Stimulated activated CD4-positive, alpha-beta T cell treated with anti-CD3 and anti-CD28 coated beads, Interleukin-2, amount 100 ng/mL, for 48 hours (primary cell): ENCODE results near the gene TSPAN33.

ENCODE experiments used
- DNase-seq, 2 donors: peaks; one replicate each; pipeline ENCODE4 v3.0.0-alpha.2; 2020

TSPAN33 gene

DNA sequence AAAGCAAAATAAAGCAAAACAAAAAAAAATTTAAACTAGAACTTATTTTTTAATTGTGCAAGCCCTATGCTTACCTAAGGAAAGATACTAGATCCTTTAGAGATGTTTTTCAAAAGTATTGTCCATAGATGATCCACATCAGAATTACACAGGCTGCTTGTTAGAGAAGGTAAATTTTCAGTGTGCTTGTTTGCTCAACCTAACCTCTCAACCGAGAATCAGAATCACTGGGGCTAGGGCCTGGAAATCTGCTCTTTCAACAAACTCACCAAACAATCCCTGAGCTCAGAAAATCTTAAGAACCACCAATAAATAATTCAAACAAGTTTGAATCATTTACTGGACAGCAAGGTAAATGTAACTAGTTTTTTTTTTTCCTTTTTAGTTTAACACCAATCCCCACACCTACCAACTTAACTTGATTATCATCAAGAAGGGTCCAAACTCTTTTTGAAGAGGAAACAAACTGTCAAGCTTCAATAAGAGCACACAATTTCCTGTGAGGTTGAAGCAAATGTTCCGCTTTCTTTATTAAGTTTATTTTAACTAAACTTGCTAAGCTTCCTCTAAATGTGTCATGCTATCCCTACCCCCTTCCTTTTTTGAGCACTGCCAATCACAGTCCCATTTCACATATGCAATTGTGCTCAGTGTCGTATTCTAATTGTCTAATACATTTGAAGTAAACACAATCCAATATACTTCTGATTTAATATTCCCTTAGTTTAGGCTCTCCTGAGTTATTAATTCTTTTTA is 7.4 kb upstream of the TSPAN33 start:
- DNase-seq, result no peak

DNA sequence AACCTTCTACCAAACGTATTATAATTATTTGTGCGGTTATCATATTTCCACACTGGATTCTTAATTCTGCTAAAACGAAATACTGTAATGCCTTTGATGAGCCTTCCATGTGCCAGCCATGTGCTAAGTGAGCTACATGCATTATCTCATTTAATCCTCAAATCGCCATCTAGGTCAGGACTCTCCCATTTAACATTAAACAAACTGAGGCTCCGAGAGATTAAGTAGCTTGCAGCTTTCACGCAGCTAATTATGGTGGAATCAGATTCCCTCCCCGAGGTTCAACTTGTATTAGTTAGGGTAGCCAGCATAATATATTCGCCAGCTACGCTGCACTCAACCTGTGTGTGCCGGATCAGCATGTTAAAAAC is 798 bp upstream of the TSPAN33 start:
- no peak for DNase-seq

DNA sequence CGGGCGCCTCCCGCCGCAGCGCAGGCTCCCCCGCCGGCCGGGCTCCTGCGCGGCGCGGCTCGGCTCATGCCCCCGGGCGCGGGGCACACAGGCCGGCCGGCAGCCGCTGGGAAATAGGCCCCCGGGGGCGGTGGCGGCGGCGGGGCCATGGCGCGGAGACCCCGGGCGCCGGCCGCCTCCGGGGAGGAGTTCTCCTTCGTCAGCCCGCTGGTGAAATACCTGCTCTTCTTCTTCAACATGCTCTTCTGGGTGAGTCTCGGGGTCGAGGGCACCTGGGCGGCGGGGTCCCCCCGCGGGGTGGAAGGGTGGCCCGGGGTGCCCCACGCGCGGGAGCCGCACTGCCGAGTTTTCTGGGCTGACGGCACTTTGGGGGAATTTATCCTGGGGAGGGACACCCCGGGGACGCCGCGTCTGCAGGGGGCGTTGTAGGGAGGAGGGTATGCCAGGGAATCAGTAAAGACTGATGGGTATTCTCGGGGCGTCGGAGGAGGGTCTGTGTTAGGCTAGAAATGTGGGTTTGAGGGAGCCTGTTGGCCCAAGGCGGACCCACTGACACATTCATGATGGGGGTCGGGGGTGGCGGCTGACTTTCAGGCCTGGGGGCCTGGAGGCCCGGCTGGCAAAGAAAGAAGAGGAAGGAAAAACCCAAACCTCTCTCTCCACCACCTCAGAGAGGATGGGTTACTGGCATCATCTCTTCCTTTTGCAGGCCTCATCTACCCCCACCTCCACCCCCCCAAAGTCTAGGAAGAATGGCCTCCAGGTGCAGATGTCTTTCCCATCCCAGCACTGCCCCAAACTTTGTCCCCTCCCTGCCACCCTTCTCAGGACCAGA is 544 bp downstream of the TSPAN33 start:
- no peak for DNase-seq

DNA sequence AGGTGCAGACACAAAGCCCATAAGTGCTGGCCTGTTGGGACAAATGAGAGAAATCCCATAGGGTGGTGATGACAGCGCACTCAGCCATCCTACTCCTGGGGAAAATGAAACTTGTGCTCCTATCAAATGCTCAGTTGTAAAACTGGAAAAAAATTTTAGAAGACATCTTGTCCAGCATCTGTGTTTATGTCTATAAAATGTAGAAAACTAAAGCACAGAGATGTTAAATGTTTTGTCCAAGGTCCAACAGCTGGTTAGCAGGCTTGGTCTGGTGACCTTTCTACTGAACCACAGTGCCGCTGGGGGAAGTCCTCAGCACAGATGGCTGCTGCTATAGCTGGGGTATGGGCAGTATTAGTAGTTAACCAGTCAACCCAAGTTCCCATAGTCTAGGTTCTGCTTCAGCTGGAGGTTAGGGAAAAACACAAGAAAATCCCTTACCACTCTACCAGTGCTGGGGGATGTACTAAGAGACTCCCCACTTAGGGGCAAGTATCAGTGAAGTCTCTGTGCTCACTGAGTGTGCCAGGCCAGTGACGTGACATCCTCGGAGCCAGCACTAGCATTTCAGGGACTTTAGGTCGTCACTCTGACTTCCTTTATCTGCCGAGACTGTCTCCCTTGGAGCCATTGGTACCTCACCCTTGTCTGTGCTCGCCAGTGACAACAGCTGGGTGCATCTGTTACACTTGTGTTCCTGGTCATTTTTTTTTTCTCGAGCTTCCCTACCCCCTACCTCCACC is 1.9 kb downstream of the TSPAN33 start:
- no peak for DNase-seq

DNA sequence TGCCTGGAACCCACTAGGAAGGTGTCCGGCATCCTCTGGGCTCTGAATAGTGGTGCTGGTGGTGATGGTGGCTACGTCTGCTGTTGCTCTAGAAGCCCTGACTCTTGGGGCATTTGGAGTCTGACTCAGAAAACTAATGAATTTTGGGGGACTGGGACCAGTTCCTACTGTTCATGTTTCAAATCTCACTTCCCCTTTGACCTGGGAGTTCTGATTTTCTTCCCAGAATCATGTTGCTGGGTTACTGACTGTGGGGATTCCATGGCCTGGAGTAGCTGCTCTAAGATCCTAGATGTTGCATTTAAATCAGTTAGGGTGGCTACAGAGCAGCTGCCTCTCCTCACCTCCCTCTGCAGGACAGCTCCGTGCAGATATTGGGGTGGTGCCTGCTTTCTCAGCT is 3.2 kb downstream of the TSPAN33 start:
- no peak for DNase-seq

DNA sequence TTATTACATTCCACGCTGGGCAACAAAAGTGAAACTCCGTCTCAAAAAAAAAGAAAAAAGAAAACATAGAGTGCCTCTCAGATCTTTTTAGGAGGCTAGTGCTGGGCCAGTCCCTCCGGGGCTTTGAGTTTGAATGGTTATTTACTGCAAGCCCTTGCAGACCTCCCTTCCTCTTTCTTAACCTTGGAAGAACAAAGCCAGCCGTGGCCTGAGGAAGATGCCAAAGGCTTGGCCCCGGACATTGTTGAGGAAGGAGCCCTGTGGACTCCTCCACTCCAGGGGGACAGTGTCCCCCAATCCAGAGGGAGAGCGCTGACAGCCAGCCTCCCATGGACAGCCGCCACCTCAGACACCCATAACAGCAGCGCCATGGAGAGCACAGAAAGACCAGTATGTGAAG is 5.0 kb downstream of the TSPAN33 start:
- no peak for DNase-seq

DNA sequence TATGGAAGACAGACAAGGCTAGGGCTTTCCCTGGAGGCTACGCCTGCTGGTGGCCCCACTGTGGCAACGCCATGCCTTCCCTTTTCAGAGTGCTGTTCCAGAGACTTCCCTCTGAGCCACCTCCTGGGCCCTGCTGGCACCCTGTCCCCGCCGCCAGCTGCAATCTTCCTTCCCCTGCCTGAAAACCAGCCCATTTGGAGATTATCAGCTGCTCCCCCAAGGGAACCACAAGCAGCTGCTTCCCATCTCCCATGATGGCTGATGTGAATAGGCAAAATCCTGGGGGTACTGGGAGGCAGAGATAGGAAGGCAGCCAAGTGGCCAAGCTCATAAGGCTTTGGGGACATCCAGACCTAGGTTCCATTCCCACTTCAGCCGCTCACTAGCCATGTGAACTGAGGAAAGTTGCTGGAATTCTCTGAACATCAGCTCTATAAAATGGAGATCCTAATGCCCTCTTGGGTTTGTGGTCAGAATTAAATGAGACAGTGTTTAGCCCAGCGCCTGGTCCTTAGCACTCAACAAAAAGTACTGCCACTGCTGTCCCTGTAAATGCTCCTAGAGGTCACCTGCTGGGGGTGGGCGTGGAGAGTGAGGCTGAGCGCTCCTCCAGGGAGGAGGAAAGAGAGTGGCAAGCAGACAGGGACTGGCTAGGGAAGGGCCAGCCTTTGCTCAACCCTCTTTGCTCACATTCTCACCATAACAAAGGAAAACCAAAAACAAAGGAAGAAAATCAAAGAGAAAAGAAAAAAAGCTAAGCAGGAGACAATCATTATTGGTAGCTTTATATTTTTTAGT is 5.9 kb downstream of the TSPAN33 start:
- DNase-seq, result no peak

DNA sequence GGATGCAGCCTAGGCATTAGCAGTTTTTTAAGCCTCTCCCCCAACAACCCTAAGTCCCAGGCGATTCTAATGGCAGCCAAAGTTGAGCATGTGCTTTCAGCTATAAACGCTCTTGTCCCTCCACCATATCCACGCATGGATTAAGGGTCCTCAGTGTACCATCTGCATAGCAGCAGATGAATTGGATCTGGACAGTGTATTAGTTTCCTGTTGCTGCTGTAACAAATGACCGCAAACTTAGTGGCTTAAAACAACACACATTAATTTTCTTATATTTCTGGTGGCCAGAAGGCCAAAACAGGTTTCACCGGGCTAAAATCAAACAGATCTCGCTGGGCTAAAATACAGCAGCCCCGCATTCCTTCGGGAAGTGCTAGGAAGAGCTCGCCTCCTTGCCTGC is 13.1 kb downstream of the TSPAN33 start:
- no peak for DNase-seq

DNA sequence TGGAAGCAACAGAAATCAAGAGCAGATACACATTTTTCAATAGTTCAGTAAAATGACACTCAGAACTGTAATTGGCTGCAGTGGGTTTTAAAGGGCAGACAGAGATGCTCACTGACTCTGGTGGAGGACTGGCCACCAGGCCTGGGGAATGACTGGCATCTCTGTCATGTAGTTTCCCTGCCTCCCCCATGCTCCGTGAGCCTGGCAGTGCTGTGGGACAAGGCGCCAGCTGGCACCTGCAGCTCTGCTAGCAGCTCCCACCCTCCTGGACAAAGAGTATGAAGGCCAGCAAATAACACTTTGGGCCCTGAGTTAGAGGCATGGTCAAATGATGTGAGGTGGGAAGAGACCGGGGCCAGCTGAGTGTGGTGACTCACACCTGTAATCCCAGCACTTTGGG is 15.0 kb downstream of the TSPAN33 start:
- no peak for DNase-seq

DNA sequence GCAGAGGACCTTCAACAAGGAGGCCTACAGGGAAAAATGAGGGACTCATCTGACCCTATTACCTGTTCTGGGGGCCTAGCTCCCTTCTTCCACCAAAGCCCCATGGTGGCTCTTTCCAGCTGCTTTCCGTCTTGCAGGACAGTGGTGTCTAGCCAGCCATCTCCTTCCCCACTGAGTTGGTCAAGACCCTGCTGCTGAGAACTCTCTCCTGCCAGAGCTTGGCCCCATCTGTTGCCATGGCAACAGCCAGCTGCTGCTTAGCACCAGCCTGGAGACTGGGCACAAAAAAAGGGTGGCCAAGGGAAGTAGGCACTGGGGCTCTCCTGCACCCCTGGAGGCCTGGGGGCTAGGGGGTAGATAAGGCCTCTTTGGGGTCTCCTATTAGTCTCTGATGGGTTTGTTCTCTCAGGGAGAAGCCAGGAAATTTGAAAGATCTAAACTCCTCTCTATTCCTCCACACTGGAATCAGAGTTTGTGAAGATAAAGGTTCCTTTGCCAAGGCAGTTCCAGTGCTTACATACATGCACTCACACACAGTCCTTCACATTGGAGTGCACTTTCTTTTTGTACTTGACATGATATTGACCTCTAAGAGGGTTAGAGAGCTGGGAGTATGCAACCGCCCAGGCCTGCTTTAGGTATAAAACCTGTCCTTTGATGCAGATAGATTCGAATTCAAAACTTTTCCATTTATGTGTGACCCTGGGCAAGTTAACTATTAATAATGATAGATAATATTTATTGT is 15.8 kb downstream of the TSPAN33 start:
- DNase-seq, result no peak

DNA sequence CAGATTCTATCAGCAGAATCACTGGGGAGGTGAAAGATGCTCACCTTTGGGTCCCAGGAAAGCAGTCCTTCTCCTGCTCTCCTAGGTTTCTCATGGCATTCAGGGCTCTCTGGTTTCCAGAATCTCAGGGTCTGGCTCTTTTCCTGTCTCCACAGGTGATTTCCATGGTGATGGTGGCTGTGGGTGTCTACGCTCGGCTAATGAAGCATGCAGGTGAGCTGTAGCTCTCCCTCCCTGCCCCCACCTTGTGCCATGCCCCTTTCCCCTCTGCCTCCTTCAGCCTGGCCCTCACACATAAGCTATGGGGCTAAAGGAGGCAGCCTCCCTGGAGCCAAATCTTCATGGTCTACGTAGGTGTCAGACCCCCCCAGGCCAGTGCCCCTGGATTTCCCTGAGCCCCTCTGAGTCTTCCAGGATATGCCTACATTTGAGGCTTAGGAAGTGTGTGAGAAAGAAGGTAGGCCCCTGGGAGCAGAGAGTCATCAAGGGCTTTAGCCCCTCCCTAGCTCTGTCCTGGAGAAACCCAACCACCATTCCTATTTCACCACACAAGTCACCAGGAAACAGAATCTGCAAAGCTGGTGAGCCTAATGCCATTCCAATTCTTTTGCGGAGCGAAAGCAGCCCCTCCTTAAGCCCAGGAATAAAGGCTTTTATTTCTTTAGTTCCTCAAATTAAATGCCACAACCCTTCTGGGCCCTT is 17.2 kb downstream of the TSPAN33 start:
- DNase-seq, result no peak

DNA sequence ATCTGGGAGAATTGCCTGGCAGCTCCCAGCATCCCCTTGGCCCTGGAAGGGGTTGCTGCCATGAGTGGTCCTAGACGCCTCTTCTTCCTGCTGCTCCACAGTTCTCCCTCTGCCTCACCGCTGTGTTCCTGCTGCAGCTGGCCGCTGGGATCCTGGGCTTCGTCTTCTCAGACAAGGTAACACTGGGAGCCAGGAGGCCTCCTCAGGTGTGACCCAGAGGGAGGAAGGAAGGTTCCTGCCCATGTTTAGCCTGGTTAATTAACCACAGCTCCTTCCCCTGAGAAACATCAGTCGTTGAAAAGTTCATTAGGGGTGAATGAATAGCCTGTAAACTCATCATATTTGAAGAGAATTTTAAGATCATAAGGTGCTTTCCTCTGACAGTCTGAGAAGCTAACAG is 18.2 kb downstream of the TSPAN33 start:
- DNase-seq, result no peak

DNA sequence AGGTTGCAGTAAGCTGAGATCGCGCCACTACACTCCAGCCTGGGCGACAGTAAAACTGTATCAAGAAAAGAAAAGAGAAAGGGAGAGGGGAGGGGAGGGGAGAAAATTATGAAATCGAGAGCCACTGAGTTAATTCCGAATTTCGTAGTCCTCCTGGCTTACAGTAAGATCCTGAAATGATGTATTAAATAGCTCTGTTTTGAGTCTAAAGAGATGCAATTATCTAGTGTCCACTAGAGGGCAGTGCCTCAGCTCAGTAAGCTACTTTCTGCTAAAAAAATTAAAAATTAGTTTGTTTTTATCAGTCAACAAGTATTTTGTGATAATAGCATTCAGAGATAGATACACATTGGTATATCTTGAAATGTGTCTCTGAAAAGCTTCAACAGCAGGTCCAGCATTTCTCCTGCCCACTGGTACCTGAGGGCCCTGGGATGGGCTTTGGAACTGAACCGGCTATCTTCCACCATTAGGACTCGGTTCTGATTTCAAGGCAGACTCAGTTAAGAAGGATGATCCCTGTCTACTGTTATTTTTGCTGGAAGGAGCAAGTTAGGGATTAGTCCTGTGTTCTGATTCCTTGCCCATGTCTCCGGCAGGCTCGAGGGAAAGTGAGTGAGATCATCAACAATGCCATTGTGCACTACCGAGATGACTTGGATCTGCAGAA is 19.5 kb downstream of the TSPAN33 start:
- DNase-seq, result no peak

DNA sequence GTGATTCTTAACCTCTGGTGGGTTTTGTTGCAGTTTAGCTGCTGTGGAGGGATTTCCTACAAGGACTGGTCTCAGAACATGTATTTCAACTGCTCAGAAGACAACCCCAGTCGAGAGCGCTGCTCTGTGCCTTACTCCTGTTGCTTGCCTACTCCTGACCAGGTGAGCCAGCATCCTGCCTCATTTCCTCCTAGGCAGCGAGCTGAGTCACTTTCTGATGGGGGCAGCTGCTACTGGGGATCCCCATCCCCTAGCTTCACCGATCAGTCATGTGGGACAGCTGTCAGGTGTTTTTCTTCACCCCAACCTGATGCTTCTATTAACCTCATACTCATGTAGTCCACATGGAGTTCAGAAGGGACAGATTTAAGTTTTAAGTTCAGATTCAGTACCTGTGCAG is 22.2 kb downstream of the TSPAN33 start:
- DNase-seq, result no peak

DNA sequence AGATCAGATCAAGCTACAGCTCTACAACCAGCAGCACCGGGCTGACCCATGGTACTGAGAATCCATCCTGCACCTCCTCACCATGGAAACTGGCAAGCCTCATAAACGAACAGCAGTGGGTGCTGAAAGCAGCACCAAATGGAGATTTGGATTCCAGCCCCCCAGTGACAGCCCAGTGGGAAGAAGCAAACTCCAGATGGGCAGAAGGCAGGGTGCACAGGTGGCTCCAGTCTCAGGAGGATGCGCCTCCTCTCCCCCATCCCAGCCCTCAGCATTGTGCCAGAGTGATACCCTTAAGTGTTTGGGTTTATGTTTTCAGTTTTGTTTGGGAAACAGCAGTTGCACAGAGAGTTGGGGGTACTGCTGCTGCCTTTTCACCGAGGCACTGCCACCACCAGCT is 23.3 kb downstream of the TSPAN33 start:
- no peak for DNase-seq

DNA sequence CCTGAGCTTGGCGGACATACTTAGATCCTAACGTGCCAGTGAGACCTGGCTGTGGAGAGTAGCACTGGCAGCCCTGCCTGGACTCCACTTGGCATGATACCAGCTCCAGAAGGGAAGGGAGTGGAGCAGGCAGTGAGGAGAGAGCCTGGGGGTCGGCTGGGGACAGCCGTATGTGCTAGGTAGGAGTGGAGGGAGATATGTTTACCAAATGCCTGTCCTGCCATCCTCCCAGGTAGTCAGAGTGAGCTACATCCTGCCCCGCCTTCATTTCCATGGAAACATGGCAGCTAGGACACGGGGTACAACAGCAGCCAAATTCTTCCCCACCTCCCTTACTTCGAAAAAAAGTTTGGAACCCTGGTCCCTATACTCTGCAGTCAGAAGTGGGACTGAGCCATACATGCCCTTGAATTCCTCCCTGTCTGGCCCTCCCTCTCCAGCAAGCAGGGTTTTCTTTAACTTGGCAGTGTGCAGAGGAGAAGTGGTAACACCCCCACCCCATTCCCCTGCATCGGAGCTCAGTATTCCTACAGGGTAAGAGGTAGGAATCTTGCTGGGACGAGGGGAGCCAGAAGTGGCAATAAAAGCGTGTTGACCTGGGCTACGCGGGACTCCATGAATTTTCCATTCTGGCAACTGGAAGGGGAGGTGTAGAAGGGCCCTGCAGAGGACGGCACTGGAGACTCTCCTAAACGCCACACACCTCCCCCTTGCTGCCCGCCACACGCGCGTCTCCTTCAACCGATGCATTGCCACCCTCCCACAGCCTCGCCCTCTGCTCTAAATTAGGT is 23.9 kb downstream of the TSPAN33 start:
- no peak for DNase-seq

DNA sequence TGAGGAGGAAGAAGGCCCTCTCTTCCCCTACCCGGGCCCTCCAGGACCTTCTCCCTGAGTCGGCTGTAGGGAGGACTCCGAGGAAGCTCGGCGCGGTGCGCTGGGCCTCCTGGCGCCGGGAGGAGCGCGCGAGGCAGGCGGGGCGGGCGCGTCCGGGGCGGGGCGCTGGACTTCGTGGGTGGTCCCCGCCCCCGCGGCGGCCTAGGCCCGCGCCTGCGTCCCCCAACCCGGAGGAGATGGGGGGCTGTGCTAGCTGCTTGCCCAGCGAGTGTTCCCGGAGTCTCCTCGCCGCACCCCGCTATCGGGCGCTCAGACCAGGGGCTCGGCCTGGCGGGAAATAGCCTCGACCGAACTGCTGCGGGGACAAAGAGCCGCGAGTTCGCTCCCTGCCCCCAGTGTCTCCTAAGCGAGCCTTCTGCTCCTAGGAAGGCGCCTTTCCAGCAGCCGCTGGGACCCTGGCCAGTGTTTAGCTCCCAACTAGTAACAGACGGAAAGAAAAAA is 24.7 kb downstream of the TSPAN33 start:
- peak; percentile 19 to 34 for DNase-seq

DNA sequence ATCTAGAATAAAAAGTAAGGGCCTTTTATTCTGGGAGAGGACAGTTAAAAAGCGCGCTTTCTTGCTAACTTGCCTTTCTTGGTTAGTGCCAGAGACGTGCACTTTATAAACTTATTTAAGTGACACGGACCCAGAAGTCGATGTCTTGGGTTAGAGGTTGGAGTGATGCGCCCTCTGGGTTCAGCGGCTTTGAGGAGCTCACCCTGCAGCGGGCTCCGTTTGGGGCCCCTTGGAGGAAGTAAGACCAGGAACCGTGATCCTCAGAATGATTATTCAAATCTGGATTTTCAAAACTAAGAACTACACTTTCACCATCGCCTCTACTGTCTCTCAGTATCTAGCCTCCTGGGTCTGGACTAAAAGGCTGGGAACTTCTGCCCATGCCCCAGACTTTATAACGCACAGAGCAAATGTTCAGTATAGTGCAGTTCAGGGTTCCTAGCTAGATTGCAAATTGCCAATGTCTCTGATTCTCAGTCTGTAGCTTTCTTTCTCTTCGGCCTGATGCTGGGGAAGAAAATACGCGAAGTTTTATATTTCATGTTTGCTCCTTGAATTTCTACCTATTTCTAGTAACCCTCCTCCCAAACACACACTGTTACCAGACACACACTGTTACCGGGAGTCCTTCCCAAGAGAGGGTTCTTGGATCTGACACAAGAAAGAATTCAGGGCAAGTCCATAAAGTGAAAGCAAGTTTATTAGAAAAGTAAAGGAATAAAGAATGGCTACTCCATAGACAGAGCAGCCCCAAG is 25.4 kb downstream of the TSPAN33 start:
- DNase-seq, result peak in 1 of 2 donors; percentile 17

DNA sequence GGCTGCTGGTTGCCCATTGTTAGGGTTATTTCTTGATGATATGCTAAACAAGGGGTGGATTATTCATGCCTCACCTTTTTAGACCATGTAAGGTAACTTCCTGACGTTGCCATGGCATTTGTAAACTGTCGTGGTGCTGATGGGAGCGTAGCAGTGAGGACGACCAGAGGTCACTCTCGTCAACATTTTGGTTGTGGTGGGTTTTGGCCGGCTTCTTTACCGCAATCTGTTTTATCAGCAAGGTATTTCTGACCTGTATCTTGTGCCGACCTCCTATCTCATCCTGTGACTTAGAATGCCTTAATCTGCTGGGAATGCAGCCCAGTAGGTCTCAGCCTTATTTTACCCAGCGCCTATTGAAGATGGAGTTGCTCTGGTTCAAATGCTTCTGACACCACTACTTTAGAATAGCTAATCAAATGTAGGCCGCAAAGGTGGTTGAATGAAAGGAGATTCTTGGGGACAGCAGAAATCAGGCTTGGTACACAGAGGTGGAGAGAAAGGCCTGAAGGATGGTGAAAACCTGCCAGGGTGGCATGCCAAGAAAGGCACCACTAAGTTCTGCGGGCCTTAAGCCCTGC is 26.0 kb downstream of the TSPAN33 start:
- DNase-seq, result no peak
